HepG2 (cell line): ENCODE measurements around the gene FAM210A. TPM values are rescaled to one million over a fixed set of nuclear protein-coding genes. Genes with fewer than 3 reads are reported as not detected.

ENCODE experiments used
- ATAC-seq: fragments of 200-7000 bp; cut with Tn5 transposase; 3 replicates; pipeline ENCODE4 v1.9.1; 2020; ENCODE audit warnings: mild to moderate bottlenecking, moderate library complexity
- BruUV-seq: library from RNA; stranded (reverse); fragments of 400-500 nt; replicated peaks from 2 replicates; lab custom pipeline; 2021; lab: Mats Ljungman, UMichigan
- CTCF ChIA-PET: fragments of 300-600 bp; formaldehyde crosslinking; extraction: SDS; loops from one replicate; lab custom pipeline; 2021; ENCODE audit warnings: low total read pairs, inconsistent platforms, low intra/inter-chr PET ratio; lab: Yijun Ruan, JAX
- POLR2A ChIA-PET: fragments of 350-600 bp; sonication (Branson Sonifier 250); formaldehyde crosslinking; loops from one replicate; lab custom pipeline; 2020; ENCODE audit warnings: antibody characterized with exemption, inconsistent platforms; lab: Yijun Ruan, JAX
- DNase-seq: peaks from one replicate; pipeline ENCODE4 v3.0.0-alpha.2; 2015; ENCODE audit warnings: low spot score
- FAIRE-seq: peaks from 3 replicates; lab custom pipeline; 2011; peaks lifted over from hg19 to GRCh38; lab: Jason Lieb, UNC
- H2AFZ ChIP-seq: one replicate; pipeline ENCODE4 v1.6.1; 2011; ENCODE audit warnings: low read length, inconsistent platforms
- H3K27ac ChIP-seq: fragments of 300-600 bp; 3 replicates; pipeline ENCODE4 v1.8.0; 2011; ENCODE audit warnings: mixed run types, mild to moderate bottlenecking, mixed read lengths, low read length, inconsistent platforms; ENCODE audit not compliant: insufficient read depth; ENCODE audit errors: extremely low read length
- H3K27me3 ChIP-seq, 2 experiments: fragments of 200-600 bp in 1 of 2; 2 replicates in 1 of 2; 3 replicates in 1 of 2; pipeline versions ENCODE4 v1.6.0 to v1.8.0; 2011; ENCODE audit warnings: low read length in 2 of 2, mild to moderate bottlenecking in 2 of 2, moderate library complexity in 2 of 2, inconsistent platforms in 1 of 2; ENCODE audit not compliant: insufficient read depth in 2 of 2, control insufficient read depth in 1 of 2
- H3K36me3 ChIP-seq, 2 experiments: fragments of 200-600 bp in 1 of 2; replicated peaks in 1 of 2; 2 replicates in 1 of 2; 3 replicates in 1 of 2; pipeline versions ENCODE4 v1.5.1 to v1.8.0; 2011; ENCODE audit warnings: low read length in 2 of 2, inconsistent platforms in 1 of 2; ENCODE audit not compliant: insufficient read depth in 2 of 2, control insufficient read depth in 1 of 2
- H3K4me1 ChIP-seq: 2 replicates; pipeline ENCODE4 v1.5.1; 2012; ENCODE audit warnings: low read length, inconsistent platforms; ENCODE audit not compliant: insufficient read depth
- H3K4me2 ChIP-seq: 2 replicates; pipeline ENCODE4 v1.6.0; 2011; ENCODE audit warnings: low read depth, low read length, inconsistent platforms
- H3K4me3 ChIP-seq, 3 experiments: fragments of 200-600 bp in 1 of 3; sonication (generic), shearing (Covaris generic) in 1 of 3; replicated peaks in 1 of 3; 2 replicates each; pipeline ENCODE4 v1.5.1; 2011 to 2016; ENCODE audit warnings: low read length in 3 of 3, inconsistent platforms in 2 of 3, low read depth in 2 of 3, mild to moderate bottlenecking in 2 of 3, control low read depth in 1 of 3, mixed read lengths in 1 of 3; ENCODE audit not compliant: insufficient read depth in 1 of 3
- H3K79me2 ChIP-seq: one replicate; pipeline ENCODE4 v1.6.1; 2011; ENCODE audit warnings: low read length, inconsistent platforms; ENCODE audit not compliant: insufficient read depth
- H3K9ac ChIP-seq: 2 replicates; pipeline ENCODE4 v1.6.0; 2011; ENCODE audit warnings: mild to moderate bottlenecking, low read depth, low read length, inconsistent platforms; ENCODE audit not compliant: insufficient read depth
- H3K9me3 ChIP-seq: 2 replicates; pipeline ENCODE4 v1.5.1; 2012; ENCODE audit warnings: mild to moderate bottlenecking, low read length
- H4K20me1 ChIP-seq: 2 replicates; pipeline ENCODE4 v1.6.0; 2011; ENCODE audit warnings: inconsistent platforms, mild to moderate bottlenecking, low read length, moderate library complexity; ENCODE audit not compliant: insufficient read depth
- ATAD3A ChIP-seq: sonication (generic); formaldehyde crosslinking; IDR thresholded peaks from 2 replicates; pipeline ENCODE4 v1.4.0; 2020; ENCODE audit warnings: missing genetic modification reagents
- EZH2 ChIP-seq: conservative IDR thresholded peaks from 2 replicates; pipeline ENCODE4 v1.6.1; 2012; ENCODE audit warnings: mild to moderate bottlenecking, low read depth, low read length, moderate library complexity
- FUBP1 ChIP-seq: sonication (generic); formaldehyde crosslinking; IDR thresholded peaks from 2 replicates; pipeline ENCODE4 v1.5.1; 2020; ENCODE audit warnings: missing genetic modification reagents, mild to moderate bottlenecking, borderline replicate concordance
- HINFP ChIP-seq: sonication (generic); formaldehyde crosslinking; IDR thresholded peaks from 2 replicates; pipeline ENCODE4 v1.4.0; 2020; ENCODE audit warnings: low read depth, mild to moderate bottlenecking, missing genetic modification reagents
- MAF1 ChIP-seq: sonication (generic); formaldehyde crosslinking; IDR thresholded peaks from 2 replicates; pipeline ENCODE4 v1.5.0; 2020; ENCODE audit warnings: missing genetic modification reagents, borderline replicate concordance
- RAD21 ChIP-seq: fragments of 450-650 bp; formaldehyde crosslinking; IDR thresholded peaks from 2 replicates; pipeline ENCODE4 v1.5.0; 2020; ENCODE audit warnings: mild to moderate bottlenecking
- REL ChIP-seq: sonication (generic); formaldehyde crosslinking; conservative IDR thresholded peaks from 2 replicates; pipeline ENCODE4 v1.8.0; 2022; ENCODE audit warnings: mild to moderate bottlenecking, missing genetic modification reagents, moderate library complexity
- RERE ChIP-seq: IDR thresholded peaks from 2 replicates; pipeline ENCODE4 v1.6.1; 2016; ENCODE audit warnings: low read depth, missing genetic modification reagents, missing compliant biosample characterization
- RXRB ChIP-seq: IDR thresholded peaks from 2 replicates; pipeline ENCODE4 v1.6.1; 2016; ENCODE audit warnings: borderline replicate concordance, missing genetic modification reagents, missing compliant biosample characterization
- TCF7L2 ChIP-seq: IDR thresholded peaks from 2 replicates; pipeline ENCODE4 v1.6.1; 2011; ENCODE audit warnings: mild to moderate bottlenecking, low read depth, low read length, moderate library complexity
- TSC22D2 ChIP-seq: sonication (generic); formaldehyde crosslinking; IDR thresholded peaks from 2 replicates; pipeline ENCODE4 v1.5.1; 2020; ENCODE audit warnings: missing genetic modification reagents, mild to moderate bottlenecking, borderline replicate concordance
- ZNF354B ChIP-seq: sonication (generic); formaldehyde crosslinking; IDR thresholded peaks from 2 replicates; pipeline ENCODE4 v1.8.0; 2022; ENCODE audit warnings: mild to moderate bottlenecking, missing genetic modification reagents
- ZNF414 ChIP-seq: sonication (generic); formaldehyde crosslinking; IDR thresholded peaks from 2 replicates; pipeline ENCODE4 v1.5.0; 2020; ENCODE audit warnings: missing genetic modification reagents
- ZNF567 ChIP-seq: sonication (generic); formaldehyde crosslinking; IDR thresholded peaks from 2 replicates; pipeline ENCODE4 v1.8.1; 2023; ENCODE audit warnings: mild to moderate bottlenecking, missing genetic modification reagents, borderline replicate concordance
- ZNF672 ChIP-seq: sonication (generic); formaldehyde crosslinking; IDR thresholded peaks from 2 replicates; pipeline ENCODE4 v1.8.1; 2022; ENCODE audit warnings: missing genetic modification reagents
- ZNF709 ChIP-seq: sonication (generic); formaldehyde crosslinking; IDR thresholded peaks from 2 replicates; pipeline ENCODE4 v1.5.0; 2020; ENCODE audit warnings: mild to moderate bottlenecking, missing genetic modification reagents
- WGBS: methylation state at CpG from one replicate; pipeline ENCODE4 v1.1.6; 2017; ENCODE audit warnings: low lambda C conversion rate; 5-methylcytosine and 5-hydroxymethylcytosine counted together
- in situ Hi-C: cut with HindIII; loops from 2 replicates; pipeline ENCODE4 v1.10.0; 2017; ENCODE audit warnings: low pct_unique_long_range_greater_than_20kb; ENCODE audit not compliant: extremely low pct_ligation_motif_present
- intact Hi-C: fragments of 100-400 bp; cut with micrococcal nuclease; formaldehyde crosslinking; loops from one replicate; pipeline ENCODE4 v1.10.0; 2022; ENCODE audit not compliant: unreplicated experiment
- polyA plus RNA-seq, 8 experiments: library from polyadenylated mRNA; depleted of rRNA in 3 of 8; stranded (reverse) in 7 of 8; unstranded in 1 of 8; fragments of >200 nt; fragmentation: Illumina TruSeq in 4 of 8; extraction: Trizol in 4 of 8; gene quantifications; 2 replicates each; pipeline versions ENCODE4 v1.2.1 to v1.2.3, GENCODE V29; 2011 to 2016; ENCODE audit warnings: low read depth in 4 of 8, missing spikeins in 1 of 8, mixed read lengths in 1 of 8; ENCODE audit not compliant: insufficient read depth in 1 of 8
- total RNA-seq, 5 experiments: library from RNA; depleted of rRNA; stranded (reverse); fragments of >200 nt; fragmentation: Illumina TruSeq; extraction: Trizol; gene quantifications; 2 replicates each; pipeline ENCODE4 v1.2.3, GENCODE V29; 2016; ENCODE audit warnings: low read depth in 1 of 5

FAM210A gene
- total and polyA plus RNA-seq, 2 of the 13 experiments (the other 11 are each of a cell fraction or from before 2014, with no cell fraction given): 33.2 to 37.5 TPM

- Histone ChIP-seq H3K9me3 (no peaks in the 10 kb centered on the region), H3K27me3 (no peaks in the 10 kb centered on the region), H3K27ac (no peak overlapping the region), H3K4me3 (no peak overlapping the region), H3K79me2 (no peaks in the 10 kb centered on the region), H3K4me2 (no peak overlapping the region), H3K4me1 (no peaks in the 10 kb centered on the region), H2AFZ (no peak overlapping the region), H3K9ac (no peak overlapping the region), H4K20me1 (no peaks in the 10 kb centered on the region), H3K36me3 (no peaks in the 10 kb centered on the region)
- ChIA-PET CTCF (no interaction called here), POLR2A (no interaction called here)
- BruUV-seq: no TSS peak
- no peak for DNase-seq
- no peak for FAIRE-seq
- no peak for ATAC-seq
- 73% methylated on average over 6 of the region's 15 CpGs for WGBS
- intact Hi-C loops (no loop called here), in situ Hi-C loops (loop anchor here (25.0 kb wide), 2 partner anchors 430 to 630 kb away; partner anchors contain the start of gene LDLRAD4)
- TF ChIP-seq ZNF567 (CRISPR knock-in tag) (no peak), RAD21 (CRISPR knock-in tag) (no peak), TCF7L2 (no peak), ATAD3A (CRISPR knock-in tag) (no peak), EZH2 (no peak), ZNF709 (CRISPR knock-in tag) (no peak), HINFP (CRISPR knock-in tag) (no peak), ZNF672 (CRISPR knock-in tag) (no peak), TSC22D2 (CRISPR knock-in tag) (no peak), MAF1 (CRISPR knock-in tag) (no peak), ZNF414 (CRISPR knock-in tag) (no peak), RXRB (no peak), ZNF354B (CRISPR knock-in tag) (no peak), REL (CRISPR knock-in tag) (no peak), RERE (CRISPR knock-in tag) (no peak), FUBP1 (CRISPR knock-in tag) (no peak)
These were observed 83.9 kb downstream of the FAM210A start for GRCh38 chr18:13642440-13642827.
